HG03460 (cell line): ENCODE data around the gene ATP2B2.

Source experiments
- ATAC-seq: cut with Tn5 transposase; IDR thresholded peaks from one replicate; pipeline ENCODE4 v1.9.1; 2021; ENCODE audit not compliant: unreplicated experiment

Gene ATP2B2

GRCh38 chr3:10511809-10512494 lies 6.6 kb upstream of the ATP2B2 start:
- ATAC-seq, result no peak

- ATAC-seq, result no peak
These were observed 5.5 kb upstream of the ATP2B2 start for GRCh38 chr3:10510743-10511432.

- ATAC-seq, result no peak
These were observed 4.8 kb upstream of the ATP2B2 start for GRCh38 chr3:10510086-10510742.

GRCh38 chr3:10509325-10509724 lies 3.9 kb upstream of the ATP2B2 start:
- ATAC-seq, result no peak

GRCh38 chr3:10508619-10509260 lies 3.4 kb upstream of the ATP2B2 start:
- ATAC-seq, result no peak

- ATAC-seq, result no peak
These were observed 2.8 kb upstream of the ATP2B2 start for GRCh38 chr3:10508235-10508618.

- ATAC-seq, result no peak
These were observed 1.9 kb upstream of the ATP2B2 start for GRCh38 chr3:10507331-10507730.

- ATAC-seq, result no peak
These were observed 1.3 kb upstream of the ATP2B2 start for GRCh38 chr3:10506696-10507095.

- ATAC-seq, result no peak
These were observed 602 bp upstream of the ATP2B2 start for GRCh38 chr3:10505791-10506585.

GRCh38 chr3:10504171-10505049 lies 976 bp downstream of the ATP2B2 start:
- no peak for ATAC-seq

- ATAC-seq, result no peak
These were observed 2.1 kb downstream of the ATP2B2 start for GRCh38 chr3:10503217-10503796.

GRCh38 chr3:10502185-10502880 lies 3.1 kb downstream of the ATP2B2 start:
- no peak for ATAC-seq

- no peak for ATAC-seq
These were observed 3.7 kb downstream of the ATP2B2 start for GRCh38 chr3:10501664-10502052.

GRCh38 chr3:10500717-10501663 lies 4.4 kb downstream of the ATP2B2 start:
- no peak for ATAC-seq

GRCh38 chr3:10498271-10498670 lies 7.1 kb downstream of the ATP2B2 start:
- no peak for ATAC-seq

GRCh38 chr3:10497439-10497838 lies 7.9 kb downstream of the ATP2B2 start:
- no peak for ATAC-seq

GRCh38 chr3:10496121-10496863 lies 9.1 kb downstream of the ATP2B2 start:
- ATAC-seq, result no peak
